ENCODE data around the gene ARHGEF11. TPM values are rescaled to one million over a fixed set of nuclear protein-coding genes. Genes with fewer than 3 reads are reported as not detected.

ARHGEF11 gene
- total and polyA plus RNA-seq, 2 donors (not counting 1 experiment from before 2014, with no cell fraction given): 1.0 to 4.6 TPM

- DNase-seq (no peak), ATAC-seq (ENCODE audit: low read depth) (no peak)
- H3K9me3 ChIP-seq (ENCODE audit: control extremely low read depth in 1 of 3, control insufficient read depth in 2 of 3, insufficient read depth in 1 of 3, low read length in 2 of 3): peaks cover 4 to 9% (median 7%) of the 10 kb centered on the region in 3 donors
- H3K9ac ChIP-seq (ENCODE audit: low read length): no peak overlapping the region
- CTCF ChIA-PET: no interaction called here
- Mint-ChIP-seq H3K9me3 (ENCODE audit: insufficient read depth) (peaks cover 15% of the 10 kb centered on the region), H3K27me3 (peaks cover 52% of the 10 kb centered on the region), H3K27ac (no peak overlapping the region), H3K4me3 (no peak overlapping the region), H3K4me1 (no peaks in the 10 kb centered on the region)
- H3K36me3 ChIP-seq (replicated peaks in 1 of 2; ENCODE audit: control extremely low read depth in 1 of 2, control insufficient read depth in 1 of 2, extremely low read depth in 1 of 2, insufficient read depth in 2 of 2, low read length in 1 of 2): no peaks in the 10 kb centered on the region
- H3K4me2 ChIP-seq (replicated peaks; ENCODE audit: low read depth, low read length, poor library complexity, severe bottlenecking): no peak overlapping the region
- H3K4me1 ChIP-seq (ENCODE audit: control insufficient read depth in 2 of 2, insufficient read depth in 2 of 2, low read length in 2 of 2): no peaks in the 10 kb centered on the region
- H2AFZ ChIP-seq (ENCODE audit: insufficient read depth, low read depth, low read length, poor library complexity, severe bottlenecking): no peak overlapping the region
- H3K27ac ChIP-seq (ENCODE audit: low read length in 2 of 2): no peak overlapping the region
- TF ChIP-seq EZH2 (IDR thresholded peaks at IDR 0.05; ENCODE audit: borderline replicate concordance, insufficient read depth, low read depth, low read length, poor library complexity, severe bottlenecking): no peak
- no peak for TF ChIP-seq CTCF (IDR thresholded peaks at IDR 0.05)
- H3K27me3 ChIP-seq (replicated peaks in 1 of 4; ENCODE audit: control extremely low read depth in 1 of 4, control insufficient read depth in 3 of 4, insufficient read depth in 4 of 4, low read length in 3 of 4): peaks cover 0 to 7% (median 0%) of the 10 kb centered on the region in 4 experiments
- no peak overlapping the region for H3K4me3 ChIP-seq (ENCODE audit: control extremely low read depth in 1 of 5, extremely low read depth in 1 of 5, insufficient read depth in 1 of 5, low read depth in 2 of 5, low read length in 4 of 5)
- intact Hi-C loops (cut with micrococcal nuclease): no loop called here
- H4K20me1 ChIP-seq (ENCODE audit: control insufficient read depth, insufficient read depth, low read length, poor library complexity, severe bottlenecking): no peaks in the 10 kb centered on the region
- H3K79me2 ChIP-seq (ENCODE audit: control insufficient read depth, insufficient read depth, low read length): no peaks in the 10 kb centered on the region
- WGBS (ENCODE audit: insufficient coverage): no CpG with 5 or more reads among the region's 1 CpG
- POLR2A ChIA-PET: no interaction called here
These were observed 23.9 kb downstream of the ARHGEF11 start for GRCh38 chr1:157021688-157022087.

- Histone ChIP-seq H3K4me3 (ENCODE audit: control extremely low read depth in 1 of 5, extremely low read depth in 1 of 5, insufficient read depth in 1 of 5, low read depth in 2 of 5, low read length in 4 of 5) (no peak overlapping the region), H3K79me2 (ENCODE audit: control insufficient read depth, insufficient read depth, low read length) (no peaks in the 10 kb centered on the region), H3K27me3 (replicated peaks in 1 of 4; ENCODE audit: control extremely low read depth in 1 of 4, control insufficient read depth in 3 of 4, insufficient read depth in 4 of 4, low read length in 3 of 4) (peaks cover 0 to 14% (median 6%) of the 10 kb centered on the region in 4 experiments), H2AFZ (ENCODE audit: insufficient read depth, low read depth, low read length, poor library complexity, severe bottlenecking) (no peak overlapping the region), H4K20me1 (ENCODE audit: control insufficient read depth, insufficient read depth, low read length, poor library complexity, severe bottlenecking) (no peaks in the 10 kb centered on the region), H3K9me3 (ENCODE audit: control extremely low read depth in 1 of 3, control insufficient read depth in 2 of 3, insufficient read depth in 1 of 3, low read length in 2 of 3) (peaks cover 4 to 9% (median 7%) of the 10 kb centered on the region in 3 donors), H3K9ac (ENCODE audit: low read length) (no peak overlapping the region), H3K36me3 (replicated peaks in 1 of 2; ENCODE audit: control extremely low read depth in 1 of 2, control insufficient read depth in 1 of 2, extremely low read depth in 1 of 2, insufficient read depth in 2 of 2, low read length in 1 of 2) (no peaks in the 10 kb centered on the region), H3K4me1 (ENCODE audit: control insufficient read depth in 2 of 2, insufficient read depth in 2 of 2, low read length in 2 of 2) (no peaks in the 10 kb centered on the region), H3K27ac (ENCODE audit: low read length in 2 of 2) (no peak overlapping the region), H3K4me2 (replicated peaks; ENCODE audit: low read depth, low read length, poor library complexity, severe bottlenecking) (no peak overlapping the region)
- Mint-ChIP-seq H3K4me1 (no peaks in the 10 kb centered on the region), H3K27ac (no peak overlapping the region), H3K4me3 (no peak overlapping the region), H3K9me3 (ENCODE audit: insufficient read depth) (peaks cover 15% of the 10 kb centered on the region), H3K27me3 (peaks cover 45% of the 10 kb centered on the region)
- TF ChIP-seq EZH2 (IDR thresholded peaks at IDR 0.05; ENCODE audit: borderline replicate concordance, insufficient read depth, low read depth, low read length, poor library complexity, severe bottlenecking) (no peak), CTCF (IDR thresholded peaks at IDR 0.05) (no peak)
- DNase-seq (no peak), ATAC-seq (ENCODE audit: low read depth) (no peak)
- ChIA-PET POLR2A (interaction anchor here (0.7 kb wide), 1 partner anchor 25 kb away, joined by 3 read pairs; no protein-coding TSS in a partner anchor), CTCF (no interaction called here)
- intact Hi-C loops (cut with micrococcal nuclease): no loop called here
These were observed 26.1 kb downstream of the ARHGEF11 start for GRCh38 chr1:157019457-157019856.

Measured in B cell (primary cell).